PC-3 (cell line): ENCODE results near the gene UBE2E2.

Source experiments
- EZH2 ChIP-seq: fragments of 300-600 bp; sonication (generic); IDR thresholded peaks from one replicate; pipeline ENCODE4 v1.6.1; 2017; ENCODE audit warnings: antibody characterized with exemption, mild to moderate bottlenecking, low read length; ENCODE audit not compliant: unreplicated experiment
- EZH2phosphoT487 ChIP-seq: fragments of 300-600 bp; sonication (generic); IDR thresholded peaks from 2 replicates; pipeline ENCODE4 v1.6.1; 2018; ENCODE audit warnings: mild to moderate bottlenecking, antibody characterized with exemption, low read length, borderline replicate concordance
- TF ChIP-seq, protein P1 (sequence below): fragments of 300-600 bp; sonication (generic); conservative IDR thresholded peaks from 2 replicates; pipeline ENCODE4 v1.5.1; 2017; ENCODE audit warnings: antibody characterized with exemption, low read depth, mild to moderate bottlenecking, low read length

- TF ChIP-seq, protein P1, sequence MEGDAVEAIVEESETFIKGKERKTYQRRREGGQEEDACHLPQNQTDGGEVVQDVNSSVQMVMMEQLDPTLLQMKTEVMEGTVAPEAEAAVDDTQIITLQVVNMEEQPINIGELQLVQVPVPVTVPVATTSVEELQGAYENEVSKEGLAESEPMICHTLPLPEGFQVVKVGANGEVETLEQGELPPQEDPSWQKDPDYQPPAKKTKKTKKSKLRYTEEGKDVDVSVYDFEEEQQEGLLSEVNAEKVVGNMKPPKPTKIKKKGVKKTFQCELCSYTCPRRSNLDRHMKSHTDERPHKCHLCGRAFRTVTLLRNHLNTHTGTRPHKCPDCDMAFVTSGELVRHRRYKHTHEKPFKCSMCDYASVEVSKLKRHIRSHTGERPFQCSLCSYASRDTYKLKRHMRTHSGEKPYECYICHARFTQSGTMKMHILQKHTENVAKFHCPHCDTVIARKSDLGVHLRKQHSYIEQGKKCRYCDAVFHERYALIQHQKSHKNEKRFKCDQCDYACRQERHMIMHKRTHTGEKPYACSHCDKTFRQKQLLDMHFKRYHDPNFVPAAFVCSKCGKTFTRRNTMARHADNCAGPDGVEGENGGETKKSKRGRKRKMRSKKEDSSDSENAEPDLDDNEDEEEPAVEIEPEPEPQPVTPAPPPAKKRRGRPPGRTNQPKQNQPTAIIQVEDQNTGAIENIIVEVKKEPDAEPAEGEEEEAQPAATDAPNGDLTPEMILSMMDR = no peak
- TF ChIP-seq EZH2 (no peak), EZH2phosphoT487 (no peak)
Observed at GRCh38 chr3:23232016-23232415, 28.9 kb downstream of the UBE2E2 start.
